NT2/D1 (cell line): ENCODE results near the gene SREBF1.

ENCODE experiments used
- SUZ12 ChIP-seq: IDR thresholded peaks from 2 replicates; pipeline ENCODE4 v1.6.1; 2011; ENCODE audit not compliant: insufficient read length, insufficient read depth; ENCODE audit errors: extremely low read depth
- YY1 ChIP-seq: IDR thresholded peaks from 2 replicates; pipeline ENCODE4 v1.6.1; 2011; ENCODE audit not compliant: insufficient read length, insufficient read depth

- no peak for TF ChIP-seq YY1
- TF ChIP-seq SUZ12: no peak
Observed at GRCh38 chr17:17819111-17819510, 17.7 kb downstream of the SREBF1 start.
